Measurements from ENCODE around the gene HYAL4.

Gene HYAL4

GRCh38 chr7:123845823-123846216 is 851 bp downstream of the HYAL4 start:
- no peaks in the 10 kb centered on the region for H3K4me1 ChIP-seq (ENCODE audit: control insufficient read depth, low read length)
- H3K79me2 ChIP-seq (ENCODE audit: control insufficient read depth, low read length): no peaks in the 10 kb centered on the region
- H3K9me2 ChIP-seq (replicated peaks; ENCODE audit: control insufficient read depth, low read length): no peaks in the 10 kb centered on the region
- H3K27me3 ChIP-seq (ENCODE audit: control insufficient read depth, low read length): no peaks in the 10 kb centered on the region
- no peak for TF ChIP-seq EZH2phosphoT487 (IDR thresholded peaks at IDR 0.05; ENCODE audit: borderline replicate concordance, low read length)
- TF ChIP-seq, protein P1, sequence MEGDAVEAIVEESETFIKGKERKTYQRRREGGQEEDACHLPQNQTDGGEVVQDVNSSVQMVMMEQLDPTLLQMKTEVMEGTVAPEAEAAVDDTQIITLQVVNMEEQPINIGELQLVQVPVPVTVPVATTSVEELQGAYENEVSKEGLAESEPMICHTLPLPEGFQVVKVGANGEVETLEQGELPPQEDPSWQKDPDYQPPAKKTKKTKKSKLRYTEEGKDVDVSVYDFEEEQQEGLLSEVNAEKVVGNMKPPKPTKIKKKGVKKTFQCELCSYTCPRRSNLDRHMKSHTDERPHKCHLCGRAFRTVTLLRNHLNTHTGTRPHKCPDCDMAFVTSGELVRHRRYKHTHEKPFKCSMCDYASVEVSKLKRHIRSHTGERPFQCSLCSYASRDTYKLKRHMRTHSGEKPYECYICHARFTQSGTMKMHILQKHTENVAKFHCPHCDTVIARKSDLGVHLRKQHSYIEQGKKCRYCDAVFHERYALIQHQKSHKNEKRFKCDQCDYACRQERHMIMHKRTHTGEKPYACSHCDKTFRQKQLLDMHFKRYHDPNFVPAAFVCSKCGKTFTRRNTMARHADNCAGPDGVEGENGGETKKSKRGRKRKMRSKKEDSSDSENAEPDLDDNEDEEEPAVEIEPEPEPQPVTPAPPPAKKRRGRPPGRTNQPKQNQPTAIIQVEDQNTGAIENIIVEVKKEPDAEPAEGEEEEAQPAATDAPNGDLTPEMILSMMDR (IDR thresholded peaks at IDR 0.05; ENCODE audit: low read depth, low read length, poor library complexity, severe bottlenecking): no peak
- no peaks in the 10 kb centered on the region for H3K9me3 ChIP-seq (ENCODE audit: control insufficient read depth, insufficient read depth, low read length)
- H3K27ac ChIP-seq (ENCODE audit: low read depth, low read length): no peak overlapping the region
- no peaks in the 10 kb centered on the region for H3K36me3 ChIP-seq (ENCODE audit: control insufficient read depth, low read length)
- no peaks in the 10 kb centered on the region for H4K20me1 ChIP-seq (ENCODE audit: control insufficient read depth, insufficient read depth, low read depth, low read length)
- no peaks in the 10 kb centered on the region for H3F3A ChIP-seq (ENCODE audit: control insufficient read depth, insufficient read depth)
- no peak overlapping the region for H3K4me2 ChIP-seq (ENCODE audit: low read length)
- H3K4me3 ChIP-seq (ENCODE audit: low read length): no peak overlapping the region

GRCh38 chr7:123846217-123846891 is 1.4 kb downstream of the HYAL4 start:
- H3K4me2 ChIP-seq (ENCODE audit: low read length): no peak overlapping the region

GRCh38 chr7:123847868-123848267 is 2.9 kb downstream of the HYAL4 start:
- Histone ChIP-seq H3F3A (ENCODE audit: control insufficient read depth, insufficient read depth) (no peaks in the 10 kb centered on the region), H3K79me2 (ENCODE audit: control insufficient read depth, low read length) (no peaks in the 10 kb centered on the region), H3K36me3 (ENCODE audit: control insufficient read depth, low read length) (no peaks in the 10 kb centered on the region), H3K4me2 (ENCODE audit: low read length) (no peak overlapping the region), H3K4me1 (ENCODE audit: control insufficient read depth, low read length) (no peaks in the 10 kb centered on the region), H4K20me1 (ENCODE audit: control insufficient read depth, insufficient read depth, low read depth, low read length) (no peaks in the 10 kb centered on the region), H3K9me3 (ENCODE audit: control insufficient read depth, insufficient read depth, low read length) (no peaks in the 10 kb centered on the region), H3K9me2 (replicated peaks; ENCODE audit: control insufficient read depth, low read length) (no peaks in the 10 kb centered on the region), H3K27ac (ENCODE audit: low read depth, low read length) (no peak overlapping the region), H3K4me3 (ENCODE audit: low read length) (no peak overlapping the region), H3K27me3 (ENCODE audit: control insufficient read depth, low read length) (no peaks in the 10 kb centered on the region)
- TF ChIP-seq, protein P1 (IDR thresholded peaks at IDR 0.05; ENCODE audit: low read depth, low read length, poor library complexity, severe bottlenecking): no peak
- no peak for TF ChIP-seq EZH2phosphoT487 (IDR thresholded peaks at IDR 0.05; ENCODE audit: borderline replicate concordance, low read length)

More at GRCh38 chr7:123846217-123846891, 1.4 kb downstream of the HYAL4 start:
- no peaks in the 10 kb centered on the region for H3F3A ChIP-seq (ENCODE audit: control insufficient read depth, insufficient read depth)
- no peaks in the 10 kb centered on the region for H4K20me1 ChIP-seq (ENCODE audit: control insufficient read depth, insufficient read depth, low read depth, low read length)
- no peaks in the 10 kb centered on the region for H3K79me2 ChIP-seq (ENCODE audit: control insufficient read depth, low read length)
- no peaks in the 10 kb centered on the region for H3K4me1 ChIP-seq (ENCODE audit: control insufficient read depth, low read length)
- H3K4me3 ChIP-seq (ENCODE audit: low read length): no peak overlapping the region
- no peaks in the 10 kb centered on the region for H3K27me3 ChIP-seq (ENCODE audit: control insufficient read depth, low read length)
- no peaks in the 10 kb centered on the region for H3K36me3 ChIP-seq (ENCODE audit: control insufficient read depth, low read length)
- no peak for TF ChIP-seq EZH2phosphoT487 (IDR thresholded peaks at IDR 0.05; ENCODE audit: borderline replicate concordance, low read length)
- TF ChIP-seq, protein P1 (IDR thresholded peaks at IDR 0.05; ENCODE audit: low read depth, low read length, poor library complexity, severe bottlenecking): no peak
- no peaks in the 10 kb centered on the region for H3K9me2 ChIP-seq (replicated peaks; ENCODE audit: control insufficient read depth, low read length)
- H3K9me3 ChIP-seq (ENCODE audit: control insufficient read depth, insufficient read depth, low read length): no peaks in the 10 kb centered on the region
- H3K27ac ChIP-seq (ENCODE audit: low read depth, low read length): no peak overlapping the region

Measured in DOHH2 (cell line).